ENCODE data around the gene GATD1. TPM values are rescaled to one million over a fixed set of nuclear protein-coding genes. Genes with fewer than 3 reads are reported as not detected.

GATD1 gene
- total RNA-seq, 1 experiment from 2014 or later: 88.7 TPM

DNA sequence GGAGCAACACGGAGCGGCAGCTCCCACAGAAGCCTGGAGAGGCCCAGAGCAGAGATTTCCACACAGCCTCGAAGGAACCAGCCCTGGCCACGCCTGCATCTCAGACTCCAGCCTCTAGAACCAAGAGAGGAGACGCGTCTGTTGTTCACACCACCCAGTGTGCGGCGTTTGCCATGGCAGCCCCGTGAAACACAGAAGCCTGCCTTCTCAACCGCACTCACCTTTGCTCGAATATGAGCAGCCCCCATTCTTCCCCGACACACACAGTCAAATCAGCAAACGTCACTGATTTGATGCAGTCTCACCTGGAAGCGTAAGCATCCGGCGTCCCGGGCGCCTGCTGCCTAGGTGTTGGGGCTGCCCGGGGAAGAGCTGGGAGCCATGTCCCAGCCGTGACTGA lies 44.2 kb downstream of the GATD1 start:
- DNase-seq (ENCODE audit: low read depth, low spot score) (no peak), ATAC-seq (no peak)
- Histone ChIP-seq H3K27me3 (ENCODE audit: insufficient read depth, low read length) (no peaks in the 10 kb centered on the region), H3K9me2 (ENCODE audit: insufficient read depth) (no peaks in the 10 kb centered on the region), H2AFZ (ENCODE audit: low read depth, low read length, poor library complexity, severe bottlenecking) (no peak overlapping the region), H4K20me1 (ENCODE audit: insufficient read depth) (no peaks in the 10 kb centered on the region), H3K9ac (ENCODE audit: low read length) (no peak overlapping the region), H3K36me3 (ENCODE audit: control insufficient read depth in 1 of 2, insufficient read depth in 2 of 2, low read length in 2 of 2) (no peaks in the 10 kb centered on the region), H3K4me1 (ENCODE audit: control insufficient read depth in 1 of 2, insufficient read depth in 2 of 2, low read length in 2 of 2) (peaks cover 0 to 13% of the 10 kb centered on the region in 2 experiments; a peak in 3 of 4 replicates), H3K4me3 (replicated peaks in 1 of 2; ENCODE audit: low read depth in 1 of 2, low read length in 2 of 2) (no peak overlapping the region), H3K4me2 (ENCODE audit: low read length) (no peak overlapping the region), H3K9me3 (ENCODE audit: control insufficient read depth in 1 of 2, insufficient read depth in 1 of 2, low read depth in 1 of 2, low read length in 2 of 2) (no peaks in the 10 kb centered on the region), H3K79me2 (ENCODE audit: insufficient read depth, low read length) (no peaks in the 10 kb centered on the region), H3K27ac (ENCODE audit: low read depth, low read length) (no peak overlapping the region)
- no TSS peak for BruUV-seq (replicated peaks)
- no peak for TF ChIP-seq SIN3A (IDR thresholded peaks at IDR 0.05; ENCODE audit: low read depth)
- RAD21 ChIA-PET (ENCODE audit: low non-redundant PET in 1 of 2, low total read pairs in 2 of 2, uncharacterized antibody in 2 of 2, unreplicated experiment in 2 of 2): no interaction called here
- POLR2A ChIA-PET: interaction anchor here (1.4 kb wide), 1 partner anchor 37 kb away, joined by 3 read pairs; the partner anchor contains the start of gene TMEM80
- intact Hi-C loops (cut with micrococcal nuclease): no loop called here
- CTCF ChIA-PET: no interaction called here

DNA sequence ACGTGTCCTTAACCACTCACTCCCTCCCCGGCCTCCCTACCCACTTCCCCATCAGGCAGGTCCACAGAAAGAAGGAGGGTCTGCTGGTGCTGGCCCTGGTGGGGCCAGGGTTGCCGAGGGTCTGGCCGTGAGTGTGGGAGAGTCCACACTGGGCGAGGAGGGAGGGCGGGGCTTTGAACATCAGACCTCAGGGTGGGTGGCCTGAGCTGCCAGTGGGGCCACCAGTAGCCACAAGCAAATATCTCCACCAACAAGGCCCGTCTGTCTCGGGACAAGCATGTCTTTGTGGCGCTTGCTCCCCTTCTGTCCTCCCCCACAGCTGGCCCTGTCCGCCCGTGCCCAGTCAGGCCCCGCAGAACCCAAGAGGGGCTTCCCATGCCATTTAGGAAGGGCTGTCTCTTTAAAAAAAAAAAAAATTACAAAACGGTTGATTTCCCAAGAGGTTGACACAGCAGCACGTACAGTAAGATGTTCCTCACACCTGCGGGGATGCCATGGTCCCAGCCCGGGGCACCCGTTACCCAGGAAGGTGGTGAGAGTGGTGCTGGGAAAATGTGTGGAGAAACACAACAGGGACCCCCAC lies 47.7 kb downstream of the GATD1 start:
- no peak overlapping the region for H2AFZ ChIP-seq (ENCODE audit: low read depth, low read length, poor library complexity, severe bottlenecking)
- H3K36me3 ChIP-seq (ENCODE audit: control insufficient read depth in 1 of 2, insufficient read depth in 2 of 2, low read length in 2 of 2): peaks cover 0 to 2% of the 10 kb centered on the region in 2 experiments; a peak in 1 of 4 replicates
- intact Hi-C loops (cut with micrococcal nuclease): loop anchor here (2.0 kb wide), 2 partner anchors 35 to 175 kb away; no protein-coding TSS in a partner anchor
- RAD21 ChIA-PET (ENCODE audit: low non-redundant PET in 1 of 2, low total read pairs in 2 of 2, uncharacterized antibody in 2 of 2, unreplicated experiment in 2 of 2): interaction anchor here in 1 of 2 experiments (0.7 kb wide), 1 partner anchor 17 kb away, joined by 5 read pairs; no protein-coding TSS in a partner anchor
- ATAC-seq: no peak
- H3K27ac ChIP-seq (ENCODE audit: low read depth, low read length): no peak overlapping the region
- peaks cover 7 to 24% of the 10 kb centered on the region in 2 experiments; a peak in 3 of 4 replicates for H3K4me1 ChIP-seq (ENCODE audit: control insufficient read depth in 1 of 2, insufficient read depth in 2 of 2, low read length in 2 of 2)
- H3K4me2 ChIP-seq (ENCODE audit: low read length): no peak overlapping the region
- no peaks in the 10 kb centered on the region for H4K20me1 ChIP-seq (ENCODE audit: insufficient read depth)
- no TSS peak for BruUV-seq (replicated peaks)
- DNase-seq (ENCODE audit: low read depth, low spot score): no peak
- no peaks in the 10 kb centered on the region for H3K79me2 ChIP-seq (ENCODE audit: insufficient read depth, low read length)
- no peaks in the 10 kb centered on the region for H3K27me3 ChIP-seq (ENCODE audit: insufficient read depth, low read length)
- no peak for TF ChIP-seq SP1 (IDR thresholded peaks at IDR 0.05; ENCODE audit: low read depth)
- TF ChIP-seq, protein P1, sequence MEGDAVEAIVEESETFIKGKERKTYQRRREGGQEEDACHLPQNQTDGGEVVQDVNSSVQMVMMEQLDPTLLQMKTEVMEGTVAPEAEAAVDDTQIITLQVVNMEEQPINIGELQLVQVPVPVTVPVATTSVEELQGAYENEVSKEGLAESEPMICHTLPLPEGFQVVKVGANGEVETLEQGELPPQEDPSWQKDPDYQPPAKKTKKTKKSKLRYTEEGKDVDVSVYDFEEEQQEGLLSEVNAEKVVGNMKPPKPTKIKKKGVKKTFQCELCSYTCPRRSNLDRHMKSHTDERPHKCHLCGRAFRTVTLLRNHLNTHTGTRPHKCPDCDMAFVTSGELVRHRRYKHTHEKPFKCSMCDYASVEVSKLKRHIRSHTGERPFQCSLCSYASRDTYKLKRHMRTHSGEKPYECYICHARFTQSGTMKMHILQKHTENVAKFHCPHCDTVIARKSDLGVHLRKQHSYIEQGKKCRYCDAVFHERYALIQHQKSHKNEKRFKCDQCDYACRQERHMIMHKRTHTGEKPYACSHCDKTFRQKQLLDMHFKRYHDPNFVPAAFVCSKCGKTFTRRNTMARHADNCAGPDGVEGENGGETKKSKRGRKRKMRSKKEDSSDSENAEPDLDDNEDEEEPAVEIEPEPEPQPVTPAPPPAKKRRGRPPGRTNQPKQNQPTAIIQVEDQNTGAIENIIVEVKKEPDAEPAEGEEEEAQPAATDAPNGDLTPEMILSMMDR (IDR thresholded peaks at IDR 0.05 in 2 of 3, conservative IDR thresholded peaks at IDR 0.05 in 1 of 3; ENCODE audit: borderline replicate concordance in 1 of 3, insufficient read depth in 1 of 3, low read depth in 2 of 3, low read length in 2 of 3): no peak
- TF ChIP-seq CBX3 (IDR thresholded peaks at IDR 0.05; ENCODE audit: low read depth): no peak
- TF ChIP-seq JUND (IDR thresholded peaks at IDR 0.05): no peak
- TF ChIP-seq POLR2A (IDR thresholded peaks at IDR 0.05; ENCODE audit: borderline replicate concordance, extremely low read depth, insufficient read depth, insufficient read length): no peak
- TF ChIP-seq RAD21 (IDR thresholded peaks at IDR 0.05; ENCODE audit: low read depth): no peak
- TF ChIP-seq EZH2phosphoT487 (IDR thresholded peaks at IDR 0.05; ENCODE audit: borderline replicate concordance): no peak
- TF ChIP-seq EZH2 (IDR thresholded peaks at IDR 0.05): no peak
- TF ChIP-seq TCF7L2 (IDR thresholded peaks at IDR 0.05; ENCODE audit: borderline replicate concordance, extremely low read depth, insufficient read depth, insufficient read length): no peak
- TF ChIP-seq SIN3A (IDR thresholded peaks at IDR 0.05; ENCODE audit: low read depth): no peak
- TF ChIP-seq, protein P2, sequence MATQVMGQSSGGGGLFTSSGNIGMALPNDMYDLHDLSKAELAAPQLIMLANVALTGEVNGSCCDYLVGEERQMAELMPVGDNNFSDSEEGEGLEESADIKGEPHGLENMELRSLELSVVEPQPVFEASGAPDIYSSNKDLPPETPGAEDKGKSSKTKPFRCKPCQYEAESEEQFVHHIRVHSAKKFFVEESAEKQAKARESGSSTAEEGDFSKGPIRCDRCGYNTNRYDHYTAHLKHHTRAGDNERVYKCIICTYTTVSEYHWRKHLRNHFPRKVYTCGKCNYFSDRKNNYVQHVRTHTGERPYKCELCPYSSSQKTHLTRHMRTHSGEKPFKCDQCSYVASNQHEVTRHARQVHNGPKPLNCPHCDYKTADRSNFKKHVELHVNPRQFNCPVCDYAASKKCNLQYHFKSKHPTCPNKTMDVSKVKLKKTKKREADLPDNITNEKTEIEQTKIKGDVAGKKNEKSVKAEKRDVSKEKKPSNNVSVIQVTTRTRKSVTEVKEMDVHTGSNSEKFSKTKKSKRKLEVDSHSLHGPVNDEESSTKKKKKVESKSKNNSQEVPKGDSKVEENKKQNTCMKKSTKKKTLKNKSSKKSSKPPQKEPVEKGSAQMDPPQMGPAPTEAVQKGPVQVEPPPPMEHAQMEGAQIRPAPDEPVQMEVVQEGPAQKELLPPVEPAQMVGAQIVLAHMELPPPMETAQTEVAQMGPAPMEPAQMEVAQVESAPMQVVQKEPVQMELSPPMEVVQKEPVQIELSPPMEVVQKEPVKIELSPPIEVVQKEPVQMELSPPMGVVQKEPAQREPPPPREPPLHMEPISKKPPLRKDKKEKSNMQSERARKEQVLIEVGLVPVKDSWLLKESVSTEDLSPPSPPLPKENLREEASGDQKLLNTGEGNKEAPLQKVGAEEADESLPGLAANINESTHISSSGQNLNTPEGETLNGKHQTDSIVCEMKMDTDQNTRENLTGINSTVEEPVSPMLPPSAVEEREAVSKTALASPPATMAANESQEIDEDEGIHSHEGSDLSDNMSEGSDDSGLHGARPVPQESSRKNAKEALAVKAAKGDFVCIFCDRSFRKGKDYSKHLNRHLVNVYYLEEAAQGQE (IDR thresholded peaks at IDR 0.05; ENCODE audit: low read depth): no peak
- TF ChIP-seq ELF1 (IDR thresholded peaks at IDR 0.05; ENCODE audit: borderline replicate concordance, low read depth): no peak
- no peak for TF ChIP-seq FOSL1 (IDR thresholded peaks at IDR 0.05; ENCODE audit: low read depth)
- TF ChIP-seq, protein P3, sequence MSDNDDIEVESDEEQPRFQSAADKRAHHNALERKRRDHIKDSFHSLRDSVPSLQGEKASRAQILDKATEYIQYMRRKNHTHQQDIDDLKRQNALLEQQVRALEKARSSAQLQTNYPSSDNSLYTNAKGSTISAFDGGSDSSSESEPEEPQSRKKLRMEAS (IDR thresholded peaks at IDR 0.05): no peak
- TF ChIP-seq CEBPB (IDR thresholded peaks at IDR 0.05; ENCODE audit: low read depth): no peak
- TF ChIP-seq SRF (IDR thresholded peaks at IDR 0.05; ENCODE audit: low read depth): no peak
- no peak for TF ChIP-seq EGR1 (IDR thresholded peaks at IDR 0.05; ENCODE audit: low read depth)
- no peak overlapping the region for H3K4me3 ChIP-seq (replicated peaks in 1 of 2; ENCODE audit: low read depth in 1 of 2, low read length in 2 of 2)
- H3K9ac ChIP-seq (ENCODE audit: low read length): no peak overlapping the region
- no peaks in the 10 kb centered on the region for H3K9me2 ChIP-seq (ENCODE audit: insufficient read depth)
- POLR2A ChIA-PET: no interaction called here
- CTCF ChIA-PET: no interaction called here
- H3K9me3 ChIP-seq (ENCODE audit: control insufficient read depth in 1 of 2, insufficient read depth in 1 of 2, low read depth in 1 of 2, low read length in 2 of 2): no peaks in the 10 kb centered on the region
